GM19043 (cell line): ENCODE results near the gene CHIT1.

ENCODE experiments used
- ATAC-seq: cut with Tn5 transposase; IDR thresholded peaks from one replicate; pipeline ENCODE4 v1.9.1; 2021; ENCODE audit warnings: low read depth; ENCODE audit not compliant: unreplicated experiment

The CHIT1 gene

GRCh38 chr1:203196371-203196770 is 33.1 kb downstream of the CHIT1 start:
- ATAC-seq = no peak

- ATAC-seq = no peak
Observed at GRCh38 chr1:203190949-203191348, 38.5 kb downstream of the CHIT1 start.

GRCh38 chr1:203189951-203190352 is 39.5 kb downstream of the CHIT1 start:
- ATAC-seq = no peak

- ATAC-seq = no peak
Observed at GRCh38 chr1:203188686-203189232, 40.7 kb downstream of the CHIT1 start.

- no peak for ATAC-seq
Observed at GRCh38 chr1:203187689-203188264, 41.7 kb downstream of the CHIT1 start.

- no peak for ATAC-seq
Observed at GRCh38 chr1:203187304-203187685, 42.2 kb downstream of the CHIT1 start.

- ATAC-seq = no peak
Observed at GRCh38 chr1:203186446-203187303, 42.8 kb downstream of the CHIT1 start, which contains the start of gene CHI3L1. CHI3L1 (minus strand) TSS chr1:203186704; CDS start chr1:203186623, 81 bp downstream.

- no peak for ATAC-seq
Observed at GRCh38 chr1:203186091-203186445, 43.4 kb downstream of the CHIT1 start.

GRCh38 chr1:203185585-203185984 is 43.9 kb downstream of the CHIT1 start:
- ATAC-seq = no peak

- ATAC-seq = no peak
Observed at GRCh38 chr1:203185061-203185461, 44.4 kb downstream of the CHIT1 start.

- ATAC-seq = no peak
Observed at GRCh38 chr1:203184467-203184866, 45.0 kb downstream of the CHIT1 start.

GRCh38 chr1:203183828-203184227 is 45.6 kb downstream of the CHIT1 start:
- ATAC-seq = no peak

- no peak for ATAC-seq
Observed at GRCh38 chr1:203182387-203182953, 47.0 kb downstream of the CHIT1 start.

GRCh38 chr1:203181586-203182386 is 47.7 kb downstream of the CHIT1 start:
- no peak for ATAC-seq

- ATAC-seq = no peak
Observed at GRCh38 chr1:203180611-203181330, 48.7 kb downstream of the CHIT1 start.

- no peak for ATAC-seq
Observed at GRCh38 chr1:203179667-203180005, 49.8 kb downstream of the CHIT1 start.

GRCh38 chr1:203178821-203179666 is 50.4 kb downstream of the CHIT1 start:
- no peak for ATAC-seq

- no peak for ATAC-seq
Observed at GRCh38 chr1:203178083-203178482, 51.4 kb downstream of the CHIT1 start.

GRCh38 chr1:203177470-203178039 is 51.9 kb downstream of the CHIT1 start:
- ATAC-seq = no peak
